MM.1S (cell line): Measurements from ENCODE around the gene TGFBR3.

Experiments used
- EZH2 ChIP-seq: fragments of 300-600 bp; sonication (generic); optimal IDR thresholded peaks from 2 replicates; pipeline ENCODE3; 2017; ENCODE audit warnings: low read depth, mild to moderate bottlenecking, antibody characterized with exemption, low read length, mixed read lengths
- EZH2phosphoT487 ChIP-seq: fragments of 300-600 bp; sonication (generic); IDR thresholded peaks from 2 replicates; pipeline ENCODE4 v1.6.1; 2018; ENCODE audit warnings: antibody characterized with exemption, low read length
- TF ChIP-seq, protein P1 (sequence below): fragments of 300-600 bp; sonication (generic); IDR thresholded peaks from 2 replicates; pipeline ENCODE4 v1.5.1; 2016; ENCODE audit warnings: antibody characterized with exemption, low read length, mixed read lengths

DNA sequence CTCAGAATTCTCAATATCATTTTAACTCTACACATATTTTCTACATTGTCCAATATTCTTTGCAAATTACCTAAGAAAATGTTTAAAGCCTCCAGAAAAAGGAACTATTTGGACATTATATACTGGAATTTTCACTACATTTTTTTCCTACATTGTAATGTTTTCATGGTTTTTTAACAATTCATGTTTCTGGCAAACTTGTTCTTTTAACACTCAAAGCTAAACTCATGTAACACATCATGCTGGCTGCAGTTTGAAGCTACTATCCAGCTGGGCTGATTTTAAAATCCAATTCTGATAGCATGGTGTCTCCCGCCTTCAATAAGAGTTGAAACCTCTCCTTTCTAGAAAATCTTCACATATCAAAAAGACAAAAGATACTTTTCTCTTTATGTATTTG, 52.0 kb downstream of the TGFBR3 start:
- TF ChIP-seq, protein P1, sequence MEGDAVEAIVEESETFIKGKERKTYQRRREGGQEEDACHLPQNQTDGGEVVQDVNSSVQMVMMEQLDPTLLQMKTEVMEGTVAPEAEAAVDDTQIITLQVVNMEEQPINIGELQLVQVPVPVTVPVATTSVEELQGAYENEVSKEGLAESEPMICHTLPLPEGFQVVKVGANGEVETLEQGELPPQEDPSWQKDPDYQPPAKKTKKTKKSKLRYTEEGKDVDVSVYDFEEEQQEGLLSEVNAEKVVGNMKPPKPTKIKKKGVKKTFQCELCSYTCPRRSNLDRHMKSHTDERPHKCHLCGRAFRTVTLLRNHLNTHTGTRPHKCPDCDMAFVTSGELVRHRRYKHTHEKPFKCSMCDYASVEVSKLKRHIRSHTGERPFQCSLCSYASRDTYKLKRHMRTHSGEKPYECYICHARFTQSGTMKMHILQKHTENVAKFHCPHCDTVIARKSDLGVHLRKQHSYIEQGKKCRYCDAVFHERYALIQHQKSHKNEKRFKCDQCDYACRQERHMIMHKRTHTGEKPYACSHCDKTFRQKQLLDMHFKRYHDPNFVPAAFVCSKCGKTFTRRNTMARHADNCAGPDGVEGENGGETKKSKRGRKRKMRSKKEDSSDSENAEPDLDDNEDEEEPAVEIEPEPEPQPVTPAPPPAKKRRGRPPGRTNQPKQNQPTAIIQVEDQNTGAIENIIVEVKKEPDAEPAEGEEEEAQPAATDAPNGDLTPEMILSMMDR: no peak
- TF ChIP-seq EZH2phosphoT487: no peak
- TF ChIP-seq EZH2: no peak
